HEK293 (cell line): ENCODE measurements around the gene CREB5.

Source experiments
- BCL11B ChIP-seq: fragments of 450-650 bp; formaldehyde crosslinking; IDR thresholded peaks from 2 replicates; pipeline ENCODE4 v1.5.1; 2016; ENCODE audit warnings: low read depth, missing biosample characterization, missing genetic modification characterization
- KLF1 ChIP-seq: fragments of 450-650 bp; formaldehyde crosslinking; IDR thresholded peaks from 2 replicates; pipeline ENCODE4 v1.5.1; 2016; ENCODE audit warnings: missing biosample characterization, missing genetic modification characterization
- KLF16 ChIP-seq: fragments of 450-650 bp; formaldehyde crosslinking; IDR thresholded peaks from 2 replicates; pipeline ENCODE4 v1.5.1; 2017; ENCODE audit warnings: missing biosample characterization, missing genetic modification characterization
- PRDM2 ChIP-seq: fragments of 450-650 bp; formaldehyde crosslinking; IDR thresholded peaks from 2 replicates; pipeline ENCODE4 v1.5.1; 2016; ENCODE audit warnings: missing biosample characterization, missing genetic modification characterization, borderline replicate concordance
- RBAK ChIP-seq: fragments of 450-650 bp; formaldehyde crosslinking; IDR thresholded peaks from 2 replicates; pipeline ENCODE4 v1.5.1; 2016; ENCODE audit warnings: missing biosample characterization, missing genetic modification characterization
- SCRT2 ChIP-seq: fragments of 450-650 bp; formaldehyde crosslinking; IDR thresholded peaks from 2 replicates; pipeline ENCODE4 v1.5.1; 2016; ENCODE audit warnings: missing biosample characterization, missing genetic modification characterization
- ZFHX2 ChIP-seq: fragments of 450-650 bp; formaldehyde crosslinking; conservative IDR thresholded peaks from 2 replicates; pipeline ENCODE4 v1.5.1; 2016; ENCODE audit warnings: missing biosample characterization, missing genetic modification characterization
- ZNF133 ChIP-seq: fragments of 450-650 bp; formaldehyde crosslinking; IDR thresholded peaks from 2 replicates; pipeline ENCODE4 v1.5.1; 2016; ENCODE audit warnings: missing biosample characterization, missing genetic modification characterization
- ZNF138 ChIP-seq: fragments of 450-650 bp; formaldehyde crosslinking; IDR thresholded peaks from 2 replicates; pipeline ENCODE4 v1.5.1; 2016; ENCODE audit warnings: missing biosample characterization, missing genetic modification characterization, borderline replicate concordance
- ZNF221 ChIP-seq: fragments of 450-650 bp; formaldehyde crosslinking; IDR thresholded peaks from 2 replicates; pipeline ENCODE4 v1.5.1; 2017; ENCODE audit warnings: missing biosample characterization, missing genetic modification characterization, borderline replicate concordance
- ZNF239 ChIP-seq: fragments of 450-650 bp; formaldehyde crosslinking; IDR thresholded peaks from 2 replicates; pipeline ENCODE4 v1.5.1; 2016; ENCODE audit warnings: missing biosample characterization, missing genetic modification characterization
- ZNF311 ChIP-seq: fragments of 450-650 bp; formaldehyde crosslinking; IDR thresholded peaks from 2 replicates; pipeline ENCODE4 v1.5.1; 2017; ENCODE audit warnings: missing biosample characterization, missing genetic modification characterization, borderline replicate concordance
- ZNF354C ChIP-seq: fragments of 450-650 bp; formaldehyde crosslinking; IDR thresholded peaks from 2 replicates; pipeline ENCODE4 v1.5.1; 2016; ENCODE audit warnings: missing biosample characterization, missing genetic modification characterization, low read depth, borderline replicate concordance
- ZNF398 ChIP-seq: fragments of 450-650 bp; formaldehyde crosslinking; IDR thresholded peaks from 2 replicates; pipeline ENCODE4 v1.5.1; 2017; ENCODE audit warnings: missing biosample characterization, missing genetic modification characterization
- ZNF426 ChIP-seq: fragments of 450-650 bp; formaldehyde crosslinking; IDR thresholded peaks from 2 replicates; pipeline ENCODE4 v1.5.1; 2017; ENCODE audit warnings: missing biosample characterization, missing genetic modification characterization, mild to moderate bottlenecking, inconsistent platforms, moderate library complexity
- ZNF76 ChIP-seq: fragments of 450-650 bp; formaldehyde crosslinking; IDR thresholded peaks from 2 replicates; pipeline ENCODE4; 2016; ENCODE audit warnings: low read depth, missing biosample characterization, missing genetic modification characterization, borderline replicate concordance
- ZNF785 ChIP-seq: fragments of 450-650 bp; formaldehyde crosslinking; IDR thresholded peaks from 2 replicates; pipeline ENCODE4 v1.5.1; 2016; ENCODE audit warnings: missing biosample characterization, missing genetic modification characterization
- TF ChIP-seq, protein P1 (sequence below): fragments of 450-650 bp; formaldehyde crosslinking; conservative IDR thresholded peaks from 2 replicates; pipeline ENCODE4 v1.5.1; 2016; ENCODE audit warnings: low read depth, missing biosample characterization, missing genetic modification characterization
- TF ChIP-seq, protein P2 (sequence below): fragments of 450-650 bp; formaldehyde crosslinking; IDR thresholded peaks from 2 replicates; pipeline ENCODE4 v1.5.1; 2016; ENCODE audit warnings: missing biosample characterization, missing genetic modification characterization
- TF ChIP-seq, protein P3 (sequence below): fragments of 450-650 bp; formaldehyde crosslinking; IDR thresholded peaks from 2 replicates; pipeline ENCODE4 v1.5.1; 2016; ENCODE audit warnings: missing biosample characterization, missing genetic modification characterization
- TF ChIP-seq, protein P4 (sequence below): fragments of 450-650 bp; formaldehyde crosslinking; IDR thresholded peaks from 2 replicates; pipeline ENCODE4; 2016; ENCODE audit warnings: missing biosample characterization, missing genetic modification characterization
- TF ChIP-seq, protein P5 (sequence below): fragments of 450-650 bp; formaldehyde crosslinking; IDR thresholded peaks from 2 replicates; pipeline ENCODE4 v1.5.1; 2016; ENCODE audit warnings: missing biosample characterization, missing genetic modification characterization

CREB5 gene

DNA sequence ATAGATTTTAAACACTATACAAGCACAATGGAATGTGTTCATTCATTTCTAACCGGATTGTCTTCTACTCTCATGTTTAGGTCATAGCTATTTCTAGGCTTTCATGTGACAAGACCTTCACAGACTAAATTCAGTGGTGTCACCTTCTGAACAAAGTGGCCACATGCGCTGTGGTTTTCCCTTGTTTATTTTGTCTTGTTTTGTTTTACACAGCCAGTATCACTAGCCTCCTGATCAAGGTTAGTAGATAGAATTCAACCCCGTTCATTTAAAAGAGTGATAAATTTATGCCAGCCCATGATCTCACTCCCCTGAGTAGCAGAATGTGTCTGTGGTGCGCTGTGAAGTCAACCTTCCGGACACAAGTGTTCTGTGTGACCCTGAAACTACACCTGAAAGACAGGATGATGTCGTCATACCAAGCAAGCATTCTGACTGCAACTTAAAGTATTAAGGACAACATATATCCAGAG lies 209.1 kb downstream of the CREB5 start (continued):
- TF ChIP-seq, protein P1, sequence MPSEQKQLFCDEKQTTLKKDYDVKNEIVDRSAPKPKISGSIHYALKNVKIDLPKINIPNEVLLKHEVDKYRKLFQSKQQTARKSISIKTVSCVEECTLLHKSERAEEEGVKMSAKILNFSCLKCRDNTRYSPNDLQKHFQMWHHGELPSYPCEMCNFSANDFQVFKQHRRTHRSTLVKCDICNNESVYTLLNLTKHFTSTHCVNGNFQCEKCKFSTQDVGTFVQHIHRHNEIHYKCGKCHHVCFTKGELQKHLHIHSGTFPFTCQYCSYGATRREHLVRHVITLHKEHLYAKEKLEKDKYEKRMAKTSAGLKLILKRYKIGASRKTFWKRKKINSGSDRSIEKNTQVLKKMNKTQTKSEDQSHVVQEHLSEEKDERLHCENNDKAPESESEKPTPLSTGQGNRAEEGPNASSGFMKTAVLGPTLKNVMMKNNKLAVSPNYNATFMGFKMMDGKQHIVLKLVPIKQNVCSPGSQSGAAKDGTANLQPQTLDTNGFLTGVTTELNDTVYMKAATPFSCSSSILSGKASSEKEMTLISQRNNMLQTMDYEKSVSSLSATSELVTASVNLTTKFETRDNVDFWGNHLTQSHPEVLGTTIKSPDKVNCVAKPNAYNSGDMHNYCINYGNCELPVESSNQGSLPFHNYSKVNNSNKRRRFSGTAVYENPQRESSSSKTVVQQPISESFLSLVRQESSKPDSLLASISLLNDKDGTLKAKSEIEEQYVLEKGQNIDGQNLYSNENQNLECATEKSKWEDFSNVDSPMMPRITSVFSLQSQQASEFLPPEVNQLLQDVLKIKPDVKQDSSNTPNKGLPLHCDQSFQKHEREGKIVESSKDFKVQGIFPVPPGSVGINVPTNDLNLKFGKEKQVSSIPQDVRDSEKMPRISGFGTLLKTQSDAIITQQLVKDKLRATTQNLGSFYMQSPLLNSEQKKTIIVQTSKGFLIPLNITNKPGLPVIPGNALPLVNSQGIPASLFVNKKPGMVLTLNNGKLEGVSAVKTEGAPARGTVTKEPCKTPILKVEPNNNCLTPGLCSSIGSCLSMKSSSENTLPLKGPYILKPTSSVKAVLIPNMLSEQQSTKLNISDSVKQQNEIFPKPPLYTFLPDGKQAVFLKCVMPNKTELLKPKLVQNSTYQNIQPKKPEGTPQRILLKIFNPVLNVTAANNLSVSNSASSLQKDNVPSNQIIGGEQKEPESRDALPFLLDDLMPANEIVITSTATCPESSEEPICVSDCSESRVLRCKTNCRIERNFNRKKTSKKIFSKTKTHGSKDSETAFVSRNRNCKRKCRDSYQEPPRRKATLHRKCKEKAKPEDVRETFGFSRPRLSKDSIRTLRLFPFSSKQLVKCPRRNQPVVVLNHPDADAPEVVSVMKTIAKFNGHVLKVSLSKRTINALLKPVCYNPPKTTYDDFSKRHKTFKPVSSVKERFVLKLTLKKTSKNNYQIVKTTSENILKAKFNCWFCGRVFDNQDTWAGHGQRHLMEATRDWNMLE (tag by site-specific recombination), result no peak
- TF ChIP-seq, protein P2, sequence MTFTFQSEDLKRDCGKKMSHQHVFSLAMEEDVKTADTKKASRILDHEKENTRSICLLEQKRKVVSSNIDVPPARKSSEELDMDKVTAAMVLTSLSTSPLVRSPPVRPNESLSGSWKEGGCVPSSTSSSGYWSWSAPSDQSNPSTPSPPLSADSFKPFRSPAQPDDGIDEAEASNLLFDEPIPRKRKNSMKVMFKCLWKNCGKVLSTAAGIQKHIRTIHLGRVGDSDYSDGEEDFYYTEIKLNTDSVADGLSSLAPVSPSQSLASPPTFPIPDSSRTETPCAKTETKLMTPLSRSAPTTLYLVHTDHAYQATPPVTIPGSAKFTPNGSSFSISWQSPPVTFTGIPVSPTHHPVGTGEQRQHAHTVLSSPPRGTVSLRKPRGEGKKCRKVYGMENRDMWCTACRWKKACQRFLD (tag by site-specific recombination), result no peak
- no peak for TF ChIP-seq SCRT2 (tag by site-specific recombination)
- no peak for TF ChIP-seq ZNF221
- TF ChIP-seq, protein P3, sequence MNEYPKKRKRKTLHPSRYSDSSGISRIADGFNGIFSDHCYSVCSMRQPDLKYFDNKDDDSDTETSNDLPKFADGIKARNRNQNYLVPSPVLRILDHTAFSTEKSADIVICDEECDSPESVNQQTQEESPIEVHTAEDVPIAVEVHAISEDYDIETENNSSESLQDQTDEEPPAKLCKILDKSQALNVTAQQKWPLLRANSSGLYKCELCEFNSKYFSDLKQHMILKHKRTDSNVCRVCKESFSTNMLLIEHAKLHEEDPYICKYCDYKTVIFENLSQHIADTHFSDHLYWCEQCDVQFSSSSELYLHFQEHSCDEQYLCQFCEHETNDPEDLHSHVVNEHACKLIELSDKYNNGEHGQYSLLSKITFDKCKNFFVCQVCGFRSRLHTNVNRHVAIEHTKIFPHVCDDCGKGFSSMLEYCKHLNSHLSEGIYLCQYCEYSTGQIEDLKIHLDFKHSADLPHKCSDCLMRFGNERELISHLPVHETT, result peak; percentile 69; the same call in 1 of the 2 replicates
- TF ChIP-seq RBAK (tag by site-specific recombination), result no peak
- no peak for TF ChIP-seq PRDM2 (tag by site-specific recombination)
- no peak for TF ChIP-seq ZNF354C
- TF ChIP-seq ZNF398, result no peak
- TF ChIP-seq ZNF239 (tag by site-specific recombination), result no peak
- TF ChIP-seq ZNF138 (tag by site-specific recombination), result no peak
- no peak for TF ChIP-seq ZNF133 (tag by site-specific recombination)
- no peak for TF ChIP-seq KLF16 (tag by site-specific recombination)
- TF ChIP-seq ZNF76 (tag by site-specific recombination), result no peak
- no peak for TF ChIP-seq ZNF785 (tag by site-specific recombination)
- TF ChIP-seq BCL11B (tag by site-specific recombination), result no peak
- no peak for TF ChIP-seq KLF1 (tag by site-specific recombination)
- TF ChIP-seq, protein P4, sequence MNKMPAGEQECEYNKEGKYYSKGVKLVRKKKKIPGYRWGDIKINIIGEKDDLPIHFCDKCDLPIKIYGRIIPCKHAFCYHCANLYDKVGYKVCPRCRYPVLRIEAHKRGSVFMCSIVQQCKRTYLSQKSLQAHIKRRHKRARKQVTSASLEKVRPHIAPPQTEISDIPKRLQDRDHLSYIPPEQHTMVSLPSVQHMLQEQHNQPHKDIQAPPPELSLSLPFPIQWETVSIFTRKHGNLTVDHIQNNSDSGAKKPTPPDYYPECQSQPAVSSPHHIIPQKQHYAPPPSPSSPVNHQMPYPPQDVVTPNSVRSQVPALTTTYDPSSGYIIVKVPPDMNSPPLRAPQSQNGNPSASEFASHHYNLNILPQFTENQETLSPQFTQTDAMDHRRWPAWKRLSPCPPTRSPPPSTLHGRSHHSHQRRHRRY (tag by site-specific recombination), result no peak
- TF ChIP-seq ZFHX2, result no peak
- TF ChIP-seq, protein P5, sequence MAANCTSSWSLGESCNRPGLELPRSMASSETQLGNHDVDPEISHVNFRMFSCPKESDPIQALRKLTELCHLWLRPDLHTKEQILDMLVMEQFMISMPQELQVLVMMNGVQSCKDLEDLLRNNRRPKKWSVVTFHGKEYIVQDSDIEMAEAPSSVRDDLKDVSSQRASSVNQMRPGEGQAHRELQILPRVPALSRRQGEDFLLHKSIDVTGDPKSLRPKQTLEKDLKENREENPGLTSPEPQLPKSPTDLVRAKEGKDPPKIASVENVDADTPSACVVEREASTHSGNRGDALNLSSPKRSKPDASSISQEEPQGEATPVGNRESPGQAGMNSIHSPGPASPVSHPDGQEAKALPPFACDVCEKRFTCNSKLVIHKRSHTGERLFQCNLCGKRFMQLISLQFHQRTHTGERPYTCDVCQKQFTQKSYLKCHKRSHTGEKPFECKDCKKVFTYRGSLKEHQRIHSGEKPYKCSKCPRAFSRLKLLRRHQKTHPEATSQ (tag by site-specific recombination), result no peak
- no peak for TF ChIP-seq ZNF311 (tag by site-specific recombination)
- TF ChIP-seq ZNF426 (tag by site-specific recombination), result no peak
